Mesenchymal stem cell (in vitro differentiated cells and primary cell): ENCODE results near the gene ROR2.
A peak's percentile ranks its signal among the peaks of the same experiment; 100 is the strongest.

Experiments used
- DNase-seq: peaks from one replicate; pipeline ENCODE4 v3.0.0-alpha.2; 2013
- H2AFZ ChIP-seq: one replicate; pipeline ENCODE4 v1.6.1; 2013; ENCODE audit warnings: low read depth, mild to moderate bottlenecking, control low read depth, inconsistent platforms, low read length, moderate library complexity
- H2AK5ac ChIP-seq: 2 replicates; pipeline ENCODE4 v1.6.1; 2013; ENCODE audit warnings: low read length, moderate library complexity, mild to moderate bottlenecking, inconsistent platforms; ENCODE audit not compliant: severe bottlenecking
- H2BK120ac ChIP-seq: one replicate; pipeline ENCODE4 v1.6.1; 2013; ENCODE audit warnings: low read depth, mild to moderate bottlenecking, inconsistent platforms, low read length, moderate library complexity
- H2BK12ac ChIP-seq, 2 experiments: one replicate each; pipeline ENCODE4 v1.6.1; 2013; ENCODE audit warnings: inconsistent platforms in 2 of 2, low read length in 2 of 2, mild to moderate bottlenecking in 2 of 2, moderate library complexity in 2 of 2, control low read depth in 1 of 2
- H2BK15ac ChIP-seq: one replicate; pipeline ENCODE4 v1.6.1; 2013; ENCODE audit warnings: mild to moderate bottlenecking, low read depth, inconsistent platforms; ENCODE audit not compliant: poor library complexity, severe bottlenecking
- H2BK5ac ChIP-seq: 2 replicates; pipeline ENCODE4 v1.6.1; 2013; ENCODE audit warnings: low read depth, mild to moderate bottlenecking, low read length, control low read depth, inconsistent platforms; ENCODE audit not compliant: poor library complexity, severe bottlenecking
- H3K14ac ChIP-seq, 2 experiments: one replicate each; pipeline ENCODE4 v1.6.1; 2013; ENCODE audit warnings: inconsistent platforms in 2 of 2, low read length in 2 of 2, control low read depth in 1 of 2, mild to moderate bottlenecking in 1 of 2, moderate library complexity in 1 of 2
- H3K18ac ChIP-seq, 2 experiments: one replicate each; pipeline ENCODE4 v1.6.1; 2013; ENCODE audit warnings: inconsistent platforms in 2 of 2, low read length in 2 of 2, control low read depth in 1 of 2, low read depth in 1 of 2, mild to moderate bottlenecking in 1 of 2
- H3K23ac ChIP-seq, 2 experiments: one replicate each; pipeline ENCODE4 v1.6.1; 2013; ENCODE audit warnings: inconsistent platforms in 2 of 2, low read length in 2 of 2, mild to moderate bottlenecking in 2 of 2, moderate library complexity in 2 of 2, control low read depth in 1 of 2
- H3K27ac ChIP-seq: 2 replicates; pipeline ENCODE4 v1.5.1; 2013; ENCODE audit warnings: mild to moderate bottlenecking, moderate library complexity, low read length, control low read depth, inconsistent platforms; ENCODE audit not compliant: poor library complexity, severe bottlenecking
- H3K27me3 ChIP-seq, 2 experiments: 2 replicates each; pipeline versions ENCODE4 v1.6.1 to v1.7.0; 2013; ENCODE audit warnings: low read length in 2 of 2, mild to moderate bottlenecking in 2 of 2, moderate library complexity in 2 of 2, control low read depth in 1 of 2, inconsistent platforms in 1 of 2; ENCODE audit not compliant: control insufficient read depth in 1 of 2, insufficient read depth in 1 of 2
- H3K36me3 ChIP-seq, 2 experiments: 2 replicates each; pipeline versions ENCODE4 v1.6.1 to v1.7.0; 2013; ENCODE audit warnings: low read length in 2 of 2, control low read depth in 1 of 2, inconsistent platforms in 1 of 2, low read depth in 1 of 2, mild to moderate bottlenecking in 1 of 2; ENCODE audit not compliant: insufficient read depth in 2 of 2, control insufficient read depth in 1 of 2
- H3K4ac ChIP-seq, 2 experiments: one replicate each; pipeline ENCODE4 v1.6.1; 2013; ENCODE audit warnings: inconsistent platforms in 2 of 2, low read length in 2 of 2, mild to moderate bottlenecking in 2 of 2, moderate library complexity in 2 of 2, control low read depth in 1 of 2, low read depth in 1 of 2
- H3K4me1 ChIP-seq: 2 replicates; pipeline ENCODE4 v1.6.1; 2013; ENCODE audit warnings: low read depth, low read length, control low read depth; ENCODE audit not compliant: control insufficient read depth, insufficient read depth
- H3K4me2 ChIP-seq: 2 replicates; pipeline ENCODE4 v1.6.1; 2013; ENCODE audit warnings: low read length, mild to moderate bottlenecking, inconsistent platforms; ENCODE audit not compliant: poor library complexity, severe bottlenecking
- H3K4me3 ChIP-seq, 2 experiments: 2 replicates each; pipeline versions ENCODE4 v1.5.1 to v1.7.0; 2013; ENCODE audit warnings: low read length in 2 of 2, mild to moderate bottlenecking in 2 of 2, control low read depth in 1 of 2, low read depth in 1 of 2; ENCODE audit not compliant: insufficient read depth in 1 of 2
- H3K79me1 ChIP-seq: replicated peaks from 2 replicates; pipeline ENCODE4 v1.6.1; 2013; ENCODE audit warnings: mild to moderate bottlenecking, control low read depth, low read length, inconsistent platforms; ENCODE audit not compliant: poor library complexity, severe bottlenecking
- H3K9ac ChIP-seq: 2 replicates; pipeline ENCODE4 v1.7.0; 2013; ENCODE audit warnings: mild to moderate bottlenecking, low read length, moderate library complexity
- H3K9me3 ChIP-seq: 2 replicates; pipeline ENCODE4 v1.7.0; 2013; ENCODE audit warnings: mild to moderate bottlenecking, low read length; ENCODE audit not compliant: control insufficient read depth
- H4K8ac ChIP-seq: one replicate; pipeline ENCODE4 v1.6.1; 2013; ENCODE audit warnings: inconsistent platforms, mild to moderate bottlenecking, low read length, moderate library complexity
- H4K91ac ChIP-seq: one replicate; pipeline ENCODE4 v1.6.1; 2013; ENCODE audit warnings: mild to moderate bottlenecking, low read length, inconsistent platforms
- WGBS: methylation state at CpG from one replicate; pipeline ENCODE4 v1.1.7; 2013; ENCODE audit warnings: mixed read lengths; 5-methylcytosine and 5-hydroxymethylcytosine counted together

Gene ROR2

GRCh38 chr9:91921371-91921770, 28.7 kb downstream of the ROR2 start:
- no peak overlapping the region for H3K4ac ChIP-seq
- H3K9ac ChIP-seq, result no peak overlapping the region
- H2AFZ ChIP-seq, result no peak overlapping the region
- no peak overlapping the region for H2BK5ac ChIP-seq
- no peak overlapping the region for H2AK5ac ChIP-seq
- no peak overlapping the region for H2BK15ac ChIP-seq
- H3K79me1 ChIP-seq, result peaks cover 38% of the 10 kb centered on the region
- H3K23ac ChIP-seq, result no peak overlapping the region
- H4K8ac ChIP-seq, result no peak overlapping the region
- no peaks in the 10 kb centered on the region for H3K9me3 ChIP-seq
- H3K27me3 ChIP-seq, result peaks cover 0 to 11% of the 10 kb centered on the region in 2 experiments
- H3K27ac ChIP-seq, result no peak overlapping the region
- H2BK12ac ChIP-seq, result no peak overlapping the region
- H3K36me3 ChIP-seq, result peaks cover 0 to 2% of the 10 kb centered on the region in 2 experiments
- 84% methylated on average over 8 of the region's 9 CpGs for WGBS
- H3K4me1 ChIP-seq, result peaks cover 21% of the 10 kb centered on the region
- no peak overlapping the region for H2BK120ac ChIP-seq
- H4K91ac ChIP-seq, result no peak overlapping the region
- H3K4me2 ChIP-seq, result no peak overlapping the region
- H3K14ac ChIP-seq, result no peak overlapping the region
- DNase-seq, result no peak
- no peak overlapping the region for H3K18ac ChIP-seq
- H3K4me3 ChIP-seq, result no peak overlapping the region

GRCh38 chr9:91920630-91921350, 29.2 kb downstream of the ROR2 start:
- DNase-seq, result no peak
- peak overlapping the region; percentile 14 for H2AK5ac ChIP-seq
- H2AFZ ChIP-seq, result no peak overlapping the region
- no peak overlapping the region for H3K4ac ChIP-seq
- no peaks in the 10 kb centered on the region for H3K9me3 ChIP-seq
- peaks cover 0 to 2% of the 10 kb centered on the region in 2 experiments for H3K36me3 ChIP-seq
- H3K27ac ChIP-seq, result no peak overlapping the region
- H3K79me1 ChIP-seq, result peaks cover 41% of the 10 kb centered on the region
- WGBS, result 86% methylated on average over 5 of the region's 6 CpGs
- H2BK5ac ChIP-seq, result no peak overlapping the region
- H3K23ac ChIP-seq, result no peak overlapping the region
- no peak overlapping the region for H4K91ac ChIP-seq
- no peak overlapping the region for H2BK120ac ChIP-seq
- no peak overlapping the region for H4K8ac ChIP-seq
- H3K4me1 ChIP-seq, result peaks cover 21% of the 10 kb centered on the region
- no peak overlapping the region for H2BK15ac ChIP-seq
- H3K18ac ChIP-seq, result no peak overlapping the region
- no peak overlapping the region for H3K4me3 ChIP-seq
- H3K14ac ChIP-seq, result no peak overlapping the region
- H3K4me2 ChIP-seq, result no peak overlapping the region
- no peak overlapping the region for H2BK12ac ChIP-seq
- no peak overlapping the region for H3K9ac ChIP-seq
- peaks cover 0 to 15% of the 10 kb centered on the region in 2 experiments for H3K27me3 ChIP-seq

GRCh38 chr9:91919621-91920020, 30.4 kb downstream of the ROR2 start:
- Histone ChIP-seq H2BK15ac (no peak overlapping the region), H3K18ac (no peak overlapping the region), H2AFZ (no peak overlapping the region), H3K4ac (no peak overlapping the region), H3K4me1 (peaks cover 19% of the 10 kb centered on the region), H2BK120ac (no peak overlapping the region), H4K8ac (no peak overlapping the region), H3K27ac (no peak overlapping the region), H3K4me3 (no peak overlapping the region), H2AK5ac (peak overlapping the region; percentile 57), H3K79me1 (peaks cover 42% of the 10 kb centered on the region), H3K27me3 (peaks cover 0 to 16% of the 10 kb centered on the region in 2 experiments), H4K91ac (no peak overlapping the region), H3K23ac (no peak overlapping the region), H2BK5ac (no peak overlapping the region), H3K4me2 (no peak overlapping the region), H2BK12ac (no peak overlapping the region), H3K36me3 (peaks cover 0 to 7% of the 10 kb centered on the region in 2 experiments), H3K9ac (no peak overlapping the region), H3K14ac (no peak overlapping the region), H3K9me3 (no peaks in the 10 kb centered on the region)
- DNase-seq, result no peak
- WGBS, result 87% methylated on average over 5 of the region's 5 CpGs

- no peak overlapping the region for H3K4me3 ChIP-seq
Measured at GRCh38 chr9:91917436-91917835, 32.6 kb downstream of the ROR2 start.

More at GRCh38 chr9:91917436-91917835, 32.6 kb downstream of the ROR2 start:
- H3K23ac ChIP-seq, result no peak overlapping the region
- no peak overlapping the region for H3K4me2 ChIP-seq
- H2BK15ac ChIP-seq, result no peak overlapping the region
- H2BK12ac ChIP-seq, result no peak overlapping the region
- no peak overlapping the region for H3K14ac ChIP-seq
- H4K91ac ChIP-seq, result no peak overlapping the region
- H2BK120ac ChIP-seq, result no peak overlapping the region
- peaks cover 0 to 9% of the 10 kb centered on the region in 2 experiments for H3K36me3 ChIP-seq
- no peak overlapping the region for H3K18ac ChIP-seq
- H3K79me1 ChIP-seq, result peaks cover 40% of the 10 kb centered on the region
- WGBS, result 84% methylated on average over 7 of the region's 7 CpGs
- no peaks in the 10 kb centered on the region for H3K9me3 ChIP-seq
- peaks cover 13% of the 10 kb centered on the region for H3K4me1 ChIP-seq
- H3K27ac ChIP-seq, result no peak overlapping the region
- H2BK5ac ChIP-seq, result no peak overlapping the region
- no peak overlapping the region for H3K9ac ChIP-seq
- no peak for DNase-seq
- no peak overlapping the region for H3K4ac ChIP-seq
- H4K8ac ChIP-seq, result no peak overlapping the region
- H2AK5ac ChIP-seq, result no peak overlapping the region
- H2AFZ ChIP-seq, result no peak overlapping the region
- peaks cover 0 to 16% of the 10 kb centered on the region in 2 experiments for H3K27me3 ChIP-seq
